ENCODE data around the gene ANO1.

GRCh38 chr11:70187771-70188170, 109.7 kb downstream of the ANO1 start:
- TF ChIP-seq, protein P1, sequence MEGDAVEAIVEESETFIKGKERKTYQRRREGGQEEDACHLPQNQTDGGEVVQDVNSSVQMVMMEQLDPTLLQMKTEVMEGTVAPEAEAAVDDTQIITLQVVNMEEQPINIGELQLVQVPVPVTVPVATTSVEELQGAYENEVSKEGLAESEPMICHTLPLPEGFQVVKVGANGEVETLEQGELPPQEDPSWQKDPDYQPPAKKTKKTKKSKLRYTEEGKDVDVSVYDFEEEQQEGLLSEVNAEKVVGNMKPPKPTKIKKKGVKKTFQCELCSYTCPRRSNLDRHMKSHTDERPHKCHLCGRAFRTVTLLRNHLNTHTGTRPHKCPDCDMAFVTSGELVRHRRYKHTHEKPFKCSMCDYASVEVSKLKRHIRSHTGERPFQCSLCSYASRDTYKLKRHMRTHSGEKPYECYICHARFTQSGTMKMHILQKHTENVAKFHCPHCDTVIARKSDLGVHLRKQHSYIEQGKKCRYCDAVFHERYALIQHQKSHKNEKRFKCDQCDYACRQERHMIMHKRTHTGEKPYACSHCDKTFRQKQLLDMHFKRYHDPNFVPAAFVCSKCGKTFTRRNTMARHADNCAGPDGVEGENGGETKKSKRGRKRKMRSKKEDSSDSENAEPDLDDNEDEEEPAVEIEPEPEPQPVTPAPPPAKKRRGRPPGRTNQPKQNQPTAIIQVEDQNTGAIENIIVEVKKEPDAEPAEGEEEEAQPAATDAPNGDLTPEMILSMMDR (IDR thresholded peaks at IDR 0.05), result no peak
- no peak for TF ChIP-seq POLR2A (IDR thresholded peaks at IDR 0.05)
